MCF 10A (cell line): ENCODE results near the gene RASAL1. TPM values are rescaled to one million over a fixed set of nuclear protein-coding genes. Genes with fewer than 3 reads are reported as not detected.

Experiments
- BruUV-seq: library from RNA; stranded (reverse); fragments of 400-500 nt; replicated peaks from 2 replicates; lab custom pipeline; 2021; lab: Mats Ljungman, UMichigan
- CTCF ChIA-PET: fragments of 300-600 bp; sonication (Branson Sonifier 250); formaldehyde crosslinking; extraction: SDS; loops from one replicate; lab custom pipeline; 2021; ENCODE audit warnings: antibody characterized with exemption, inconsistent platforms; lab: Yijun Ruan, JAX
- POLR2A ChIA-PET: fragments of 300-600, 350-650 bp; sonication (Branson Sonifier 250); formaldehyde crosslinking; extraction: SDS; loops from one replicate; lab custom pipeline; 2020; ENCODE audit warnings: antibody characterized with exemption, inconsistent platforms; lab: Yijun Ruan, JAX
- DNase-seq: peaks from one replicate; pipeline ENCODE4 v3.0.0-alpha.2; 2018; ENCODE audit not compliant: unreplicated experiment
- H3K27ac Mint-ChIP-seq: one replicate; pipeline ENCODE4 v1.8.0; 2022; ENCODE audit warnings: mild to moderate bottlenecking, low read depth, mixed read lengths; ENCODE audit not compliant: unreplicated experiment
- H3K27me3 Mint-ChIP-seq: one replicate; pipeline ENCODE4 v1.8.0; 2022; ENCODE audit warnings: mixed read lengths; ENCODE audit not compliant: insufficient read depth, unreplicated experiment
- H3K36me3 Mint-ChIP-seq: one replicate; pipeline ENCODE4 v1.8.0; 2022; ENCODE audit warnings: mild to moderate bottlenecking, moderate library complexity, mixed read lengths; ENCODE audit not compliant: insufficient read depth, unreplicated experiment
- H3K4me1 Mint-ChIP-seq: one replicate; pipeline ENCODE4 v1.8.0; 2022; ENCODE audit warnings: mixed read lengths; ENCODE audit not compliant: insufficient read depth, unreplicated experiment
- H3K4me3 Mint-ChIP-seq: one replicate; pipeline ENCODE4 v1.8.0; 2022; ENCODE audit warnings: mild to moderate bottlenecking, moderate library complexity, mixed read lengths; ENCODE audit not compliant: unreplicated experiment
- H3K9me3 Mint-ChIP-seq: one replicate; pipeline ENCODE4 v1.8.0; 2022; ENCODE audit warnings: mixed read lengths; ENCODE audit not compliant: unreplicated experiment
- intact Hi-C: fragments of 100-400 bp; cut with micrococcal nuclease; formaldehyde crosslinking; loops from 2 replicates; pipeline ENCODE4 v1.14.1; 2022
- total RNA-seq: library from RNA; stranded (reverse); gene quantifications from 2 replicates; pipeline ENCODE4 v1.2.3, GENCODE V29; 2022
- TF ChIP-seq, protein P1 (sequence below): fragments of 200-600 bp; IDR thresholded peaks from one replicate; pipeline ENCODE4 v1.8.0; 2022; ENCODE audit warnings: antibody characterized with exemption, mild to moderate bottlenecking; ENCODE audit not compliant: unreplicated experiment

RASAL1 gene
- total RNA-seq, 1 experiment from 2014 or later = not detected

DNA sequence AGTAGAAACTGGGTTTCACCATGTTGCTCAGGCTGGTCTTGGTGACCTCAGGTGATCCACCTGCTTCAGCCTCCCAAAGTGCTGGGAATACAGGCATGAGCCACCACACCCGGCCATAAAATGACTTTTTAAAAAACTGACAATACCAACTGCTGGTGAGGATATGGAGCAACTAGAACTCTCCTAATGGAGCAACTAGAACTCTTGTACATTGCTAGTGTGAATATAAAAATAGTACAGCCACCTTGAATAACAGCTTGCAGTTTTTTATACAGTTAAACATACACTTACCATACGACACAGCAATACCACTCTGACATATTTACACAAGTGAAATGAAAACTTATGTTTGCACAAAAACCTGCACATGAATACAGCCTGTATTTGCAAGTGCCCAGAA is 11.4 kb upstream of the RASAL1 start:
- Mint-ChIP-seq H3K27me3 (peaks cover 5% of the 10 kb centered on the region), H3K36me3 (no peaks in the 10 kb centered on the region), H3K9me3 (no peaks in the 10 kb centered on the region), H3K4me1 (peaks cover 12% of the 10 kb centered on the region), H3K4me3 (no peak overlapping the region), H3K27ac (no peak overlapping the region)
- no peak for DNase-seq
- TF ChIP-seq, protein P1, sequence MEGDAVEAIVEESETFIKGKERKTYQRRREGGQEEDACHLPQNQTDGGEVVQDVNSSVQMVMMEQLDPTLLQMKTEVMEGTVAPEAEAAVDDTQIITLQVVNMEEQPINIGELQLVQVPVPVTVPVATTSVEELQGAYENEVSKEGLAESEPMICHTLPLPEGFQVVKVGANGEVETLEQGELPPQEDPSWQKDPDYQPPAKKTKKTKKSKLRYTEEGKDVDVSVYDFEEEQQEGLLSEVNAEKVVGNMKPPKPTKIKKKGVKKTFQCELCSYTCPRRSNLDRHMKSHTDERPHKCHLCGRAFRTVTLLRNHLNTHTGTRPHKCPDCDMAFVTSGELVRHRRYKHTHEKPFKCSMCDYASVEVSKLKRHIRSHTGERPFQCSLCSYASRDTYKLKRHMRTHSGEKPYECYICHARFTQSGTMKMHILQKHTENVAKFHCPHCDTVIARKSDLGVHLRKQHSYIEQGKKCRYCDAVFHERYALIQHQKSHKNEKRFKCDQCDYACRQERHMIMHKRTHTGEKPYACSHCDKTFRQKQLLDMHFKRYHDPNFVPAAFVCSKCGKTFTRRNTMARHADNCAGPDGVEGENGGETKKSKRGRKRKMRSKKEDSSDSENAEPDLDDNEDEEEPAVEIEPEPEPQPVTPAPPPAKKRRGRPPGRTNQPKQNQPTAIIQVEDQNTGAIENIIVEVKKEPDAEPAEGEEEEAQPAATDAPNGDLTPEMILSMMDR = no peak
- CTCF ChIA-PET = interaction anchor here (1.1 to 1.2 kb wide), 2 partner anchors 33 to 247 kb away, joined by 3 to 4 read pairs; no protein-coding TSS in a partner anchor
- no TSS peak for BruUV-seq
- POLR2A ChIA-PET = interaction anchor here (0.6 to 1.0 kb wide), 2 partner anchors 37 to 115 kb away, joined by 3 read pairs; no protein-coding TSS in a partner anchor
- intact Hi-C loops = no loop called here

DNA sequence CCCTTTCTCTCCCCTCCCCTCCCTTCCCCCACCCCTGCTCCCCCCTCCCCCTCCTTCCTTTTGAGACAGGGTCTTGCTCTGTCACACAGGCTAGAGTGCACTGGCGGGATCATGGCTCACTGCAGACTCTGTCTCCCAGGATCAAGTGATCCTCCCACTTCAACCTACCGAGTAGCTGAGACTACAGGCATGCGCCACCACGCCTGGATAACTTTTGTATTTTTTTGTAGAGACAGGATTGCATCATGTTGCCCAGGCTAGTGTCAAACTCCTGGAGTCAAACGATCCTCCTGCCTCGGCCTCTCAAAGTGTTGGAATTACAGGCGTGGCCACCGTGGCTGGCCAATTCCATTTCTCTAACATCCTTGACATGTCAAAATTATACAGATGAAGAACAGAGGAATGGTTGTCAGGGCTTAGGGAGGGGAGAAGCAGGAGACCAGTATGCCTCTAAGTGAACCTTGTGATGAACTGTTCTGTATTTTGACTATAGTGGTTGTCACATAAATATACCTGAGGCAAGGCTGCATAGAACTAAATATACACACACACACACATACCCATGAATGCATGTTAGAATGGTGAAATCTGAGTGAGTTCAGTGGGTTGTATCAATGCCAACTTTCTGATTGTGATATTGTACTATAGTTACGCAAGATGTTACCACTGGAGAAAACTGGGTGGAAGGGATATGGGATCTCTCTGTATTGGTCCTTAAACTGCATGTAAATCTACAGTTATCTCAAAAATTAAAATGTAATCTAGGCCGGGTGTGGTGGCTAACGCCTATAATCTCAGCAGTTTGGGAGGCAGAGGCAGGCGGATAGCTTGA is 10.4 kb upstream of the RASAL1 start:
- ChIA-PET CTCF (interaction anchor here (0.9 to 1.7 kb wide), 3 partner anchors 13 to 98 kb away, joined by 3 to 4 read pairs (median 4); no protein-coding TSS in a partner anchor), POLR2A (interaction anchor here (0.6 to 1.0 kb wide), 2 partner anchors 38 to 114 kb away, joined by 3 read pairs; no protein-coding TSS in a partner anchor)
- Mint-ChIP-seq H3K27me3 (no peaks in the 10 kb centered on the region), H3K9me3 (no peaks in the 10 kb centered on the region), H3K36me3 (no peaks in the 10 kb centered on the region), H3K27ac (no peak overlapping the region), H3K4me1 (peaks cover 11% of the 10 kb centered on the region), H3K4me3 (no peak overlapping the region)
- DNase-seq = peak; percentile 65
- no TSS peak for BruUV-seq
- intact Hi-C loops = no loop called here
- TF ChIP-seq, protein P1 = no peak

DNA sequence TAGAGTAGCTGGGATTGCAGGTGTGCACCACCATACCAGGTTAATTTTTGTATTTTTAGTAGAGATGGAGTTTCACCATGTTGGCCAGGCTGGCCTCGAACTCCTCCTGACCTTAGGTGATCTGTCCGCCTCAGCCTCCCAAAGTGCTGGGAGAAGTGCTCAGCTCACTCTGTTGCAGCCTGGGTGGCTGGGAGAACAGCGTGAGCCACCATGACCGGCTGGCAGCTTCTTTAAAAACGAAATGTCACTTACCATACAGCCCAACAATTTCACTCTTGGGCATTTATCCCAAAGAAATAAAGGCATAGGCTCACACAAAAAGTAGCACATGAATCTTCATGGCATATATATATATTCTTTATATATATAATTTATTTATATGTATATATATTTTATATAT is 9.2 kb upstream of the RASAL1 start:
- Mint-ChIP-seq H3K27ac (no peak overlapping the region), H3K9me3 (no peaks in the 10 kb centered on the region), H3K4me3 (no peak overlapping the region), H3K27me3 (no peaks in the 10 kb centered on the region), H3K36me3 (no peaks in the 10 kb centered on the region), H3K4me1 (peaks cover 6% of the 10 kb centered on the region)
- DNase-seq = no peak
- ChIA-PET POLR2A (no interaction called here), CTCF (interaction anchor here (1.7 kb wide), 1 partner anchor 97 kb away, joined by 4 read pairs; no protein-coding TSS in a partner anchor)
- BruUV-seq = no TSS peak
- intact Hi-C loops = no loop called here
- TF ChIP-seq, protein P1 = no peak

DNA sequence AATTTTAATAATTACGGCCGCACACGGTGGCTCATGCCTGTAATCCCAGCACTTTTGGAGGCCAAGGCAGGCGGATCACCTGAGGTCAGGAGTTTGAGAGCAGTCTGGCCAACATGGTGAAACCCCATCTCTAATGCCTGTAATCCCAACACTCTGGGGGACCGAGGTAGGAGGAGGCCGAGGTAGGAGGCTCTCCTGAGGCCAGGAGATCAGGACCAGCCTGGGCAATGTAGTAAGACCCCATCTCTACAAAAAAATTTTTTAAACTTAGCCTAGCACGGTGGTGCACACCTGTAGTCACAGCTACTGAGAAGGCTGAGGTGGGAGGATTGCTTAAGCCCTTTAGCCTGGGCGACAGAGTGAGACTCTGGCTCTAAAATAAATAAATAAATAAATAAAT is 8.4 kb upstream of the RASAL1 start:
- H3K27ac Mint-ChIP-seq = no peak overlapping the region
- H3K9me3 Mint-ChIP-seq = no peaks in the 10 kb centered on the region
- H3K27me3 Mint-ChIP-seq = no peaks in the 10 kb centered on the region
- H3K4me1 Mint-ChIP-seq = peaks cover 6% of the 10 kb centered on the region
- no TSS peak for BruUV-seq
- TF ChIP-seq, protein P1 = no peak
- no peak for DNase-seq
- intact Hi-C loops = no loop called here
- ChIA-PET CTCF (interaction anchor here (1.7 kb wide), 1 partner anchor 96 kb away, joined by 4 read pairs; no protein-coding TSS in a partner anchor), POLR2A (no interaction called here)
- no peak overlapping the region for H3K4me3 Mint-ChIP-seq
- H3K36me3 Mint-ChIP-seq = no peaks in the 10 kb centered on the region
